Loucy (cell line): ENCODE results near the gene JARID2.

Experiments
- EZH2phosphoT487 ChIP-seq: fragments of 200-600 bp; IDR thresholded peaks from 2 replicates; pipeline ENCODE4 v1.6.1; 2018; ENCODE audit warnings: antibody characterized with exemption, mild to moderate bottlenecking, moderate library complexity, borderline replicate concordance
- TF ChIP-seq, protein P1 (sequence below): fragments of 200-600 bp; sonication (generic); conservative IDR thresholded peaks from 2 replicates; pipeline ENCODE4 v1.5.1; 2014; ENCODE audit warnings: mild to moderate bottlenecking, antibody characterized with exemption, low read length

GRCh38 chr6:15453186-15453585 is 207.3 kb downstream of the JARID2 start:
- TF ChIP-seq, protein P1, sequence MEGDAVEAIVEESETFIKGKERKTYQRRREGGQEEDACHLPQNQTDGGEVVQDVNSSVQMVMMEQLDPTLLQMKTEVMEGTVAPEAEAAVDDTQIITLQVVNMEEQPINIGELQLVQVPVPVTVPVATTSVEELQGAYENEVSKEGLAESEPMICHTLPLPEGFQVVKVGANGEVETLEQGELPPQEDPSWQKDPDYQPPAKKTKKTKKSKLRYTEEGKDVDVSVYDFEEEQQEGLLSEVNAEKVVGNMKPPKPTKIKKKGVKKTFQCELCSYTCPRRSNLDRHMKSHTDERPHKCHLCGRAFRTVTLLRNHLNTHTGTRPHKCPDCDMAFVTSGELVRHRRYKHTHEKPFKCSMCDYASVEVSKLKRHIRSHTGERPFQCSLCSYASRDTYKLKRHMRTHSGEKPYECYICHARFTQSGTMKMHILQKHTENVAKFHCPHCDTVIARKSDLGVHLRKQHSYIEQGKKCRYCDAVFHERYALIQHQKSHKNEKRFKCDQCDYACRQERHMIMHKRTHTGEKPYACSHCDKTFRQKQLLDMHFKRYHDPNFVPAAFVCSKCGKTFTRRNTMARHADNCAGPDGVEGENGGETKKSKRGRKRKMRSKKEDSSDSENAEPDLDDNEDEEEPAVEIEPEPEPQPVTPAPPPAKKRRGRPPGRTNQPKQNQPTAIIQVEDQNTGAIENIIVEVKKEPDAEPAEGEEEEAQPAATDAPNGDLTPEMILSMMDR, result no peak
- no peak for TF ChIP-seq EZH2phosphoT487
